ENCODE measurements around the gene BEND6.
"Not testable (repeated sequence)": the region's sequence is repeated elsewhere in the genome, so short reads cannot be mapped to it uniquely, and the experiment has no call there.

The BEND6 gene

GRCh38 chr6:57040011-57040410 lies 85.1 kb downstream of the BEND6 start:
- no peak for DNase-seq

GRCh38 chr6:57044061-57044460 lies 89.2 kb downstream of the BEND6 start:
- not testable (repeated sequence) for DNase-seq

- no peak for DNase-seq
These were observed 89.7 kb downstream of the BEND6 start for GRCh38 chr6:57044568-57044967.

GRCh38 chr6:57046332-57047256 lies 91.7 kb downstream of the BEND6 start, which contains the start of gene KIAA1586:
Gene KIAA1586, plus strand, starts transcription at chr6:57046693. Its CDS starts 63 bp downstream, at chr6:57046756.
- DNase-seq: peak; percentile 93

GRCh38 chr6:57047257-57047585 lies 92.3 kb downstream of the BEND6 start:
- not testable (repeated sequence) for DNase-seq

- not testable (repeated sequence) for DNase-seq
These were observed 93.0 kb downstream of the BEND6 start for GRCh38 chr6:57047859-57048258.

- DNase-seq: peak; percentile 7
These were observed 93.7 kb downstream of the BEND6 start for GRCh38 chr6:57048577-57048976.

- no peak for DNase-seq
These were observed 108.9 kb downstream of the BEND6 start for GRCh38 chr6:57063847-57064246.

- peak; percentile 44 for DNase-seq
These were observed 109.9 kb downstream of the BEND6 start for GRCh38 chr6:57064809-57065208.

- DNase-seq: peak; percentile 79
These were observed 113.2 kb downstream of the BEND6 start for GRCh38 chr6:57068061-57068460.

GRCh38 chr6:57069228-57069627 lies 114.3 kb downstream of the BEND6 start:
- DNase-seq: no peak

- no peak for DNase-seq
These were observed 115.0 kb downstream of the BEND6 start for GRCh38 chr6:57069920-57070331.

- DNase-seq: peak; percentile 11
These were observed 117.2 kb downstream of the BEND6 start for GRCh38 chr6:57072108-57072507.

GRCh38 chr6:57074383-57074782 lies 119.5 kb downstream of the BEND6 start:
- DNase-seq: no peak

- no peak for DNase-seq
These were observed 120.2 kb downstream of the BEND6 start for GRCh38 chr6:57075092-57075491.

Data from fibroblast of skin of back (primary cell).